ENCODE data around the gene L3MBTL4. TPM values are rescaled to one million over a fixed set of nuclear protein-coding genes. Genes with fewer than 3 reads are reported as not detected.

L3MBTL4 gene
- total RNA-seq, 1 experiment from 2014 or later: not detected

DNA sequence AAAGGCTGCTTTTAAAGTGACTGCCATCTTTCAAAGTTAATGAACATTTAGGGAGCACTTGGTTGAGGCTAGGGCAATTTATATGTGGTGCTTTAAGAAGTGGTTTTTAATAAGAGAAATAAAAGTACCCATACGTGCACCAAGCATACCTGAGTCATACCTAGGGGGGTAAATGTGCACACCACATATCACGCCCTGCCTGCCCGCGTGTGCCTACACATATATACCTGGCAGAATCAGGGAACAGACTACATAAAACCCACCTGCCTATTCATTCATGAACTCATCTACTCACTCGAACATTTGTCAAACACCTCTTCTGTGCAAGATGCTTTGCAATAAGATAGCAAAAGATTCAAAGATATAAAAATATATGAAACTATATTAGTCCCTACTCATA is 450.1 kb downstream of the L3MBTL4 start:
- ATAC-seq (no peak), DNase-seq (ENCODE audit: low read depth, low spot score) (no peak)
- Histone ChIP-seq H4K20me1 (ENCODE audit: insufficient read depth) (no peaks in the 10 kb centered on the region), H2AFZ (ENCODE audit: low read depth, low read length, poor library complexity, severe bottlenecking) (no peak overlapping the region), H3K27ac (ENCODE audit: low read depth, low read length) (no peak overlapping the region), H3K79me2 (ENCODE audit: insufficient read depth, low read length) (no peaks in the 10 kb centered on the region), H3K36me3 (ENCODE audit: control insufficient read depth in 1 of 2, insufficient read depth in 2 of 2, low read length in 2 of 2) (no peaks in the 10 kb centered on the region), H3K9ac (ENCODE audit: low read length) (no peak overlapping the region), H3K4me3 (replicated peaks in 1 of 2; ENCODE audit: low read depth in 1 of 2, low read length in 2 of 2) (no peak overlapping the region), H3K4me2 (ENCODE audit: low read length) (no peak overlapping the region), H3K9me3 (ENCODE audit: control insufficient read depth in 1 of 2, insufficient read depth in 1 of 2, low read depth in 1 of 2, low read length in 2 of 2) (peaks cover 10 to 18% of the 10 kb centered on the region in 2 experiments; a peak in 2 of 4 replicates), H3K27me3 (ENCODE audit: insufficient read depth, low read length) (no peaks in the 10 kb centered on the region), H3K9me2 (ENCODE audit: insufficient read depth) (no peaks in the 10 kb centered on the region), H3K4me1 (ENCODE audit: control insufficient read depth in 1 of 2, insufficient read depth in 2 of 2, low read length in 2 of 2) (no peaks in the 10 kb centered on the region)
- ChIA-PET POLR2A (no interaction called here), RAD21 (ENCODE audit: low non-redundant PET in 1 of 2, low total read pairs in 2 of 2, uncharacterized antibody in 2 of 2, unreplicated experiment in 2 of 2) (no interaction called here), CTCF (no interaction called here)
- TF ChIP-seq JUND (IDR thresholded peaks at IDR 0.05): no peak
- TF ChIP-seq, protein P1, sequence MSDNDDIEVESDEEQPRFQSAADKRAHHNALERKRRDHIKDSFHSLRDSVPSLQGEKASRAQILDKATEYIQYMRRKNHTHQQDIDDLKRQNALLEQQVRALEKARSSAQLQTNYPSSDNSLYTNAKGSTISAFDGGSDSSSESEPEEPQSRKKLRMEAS (IDR thresholded peaks at IDR 0.05): no peak
- no peak for TF ChIP-seq RAD21 (IDR thresholded peaks at IDR 0.05; ENCODE audit: low read depth)
- intact Hi-C loops (cut with micrococcal nuclease): no loop called here
- BruUV-seq (replicated peaks): no TSS peak

DNA sequence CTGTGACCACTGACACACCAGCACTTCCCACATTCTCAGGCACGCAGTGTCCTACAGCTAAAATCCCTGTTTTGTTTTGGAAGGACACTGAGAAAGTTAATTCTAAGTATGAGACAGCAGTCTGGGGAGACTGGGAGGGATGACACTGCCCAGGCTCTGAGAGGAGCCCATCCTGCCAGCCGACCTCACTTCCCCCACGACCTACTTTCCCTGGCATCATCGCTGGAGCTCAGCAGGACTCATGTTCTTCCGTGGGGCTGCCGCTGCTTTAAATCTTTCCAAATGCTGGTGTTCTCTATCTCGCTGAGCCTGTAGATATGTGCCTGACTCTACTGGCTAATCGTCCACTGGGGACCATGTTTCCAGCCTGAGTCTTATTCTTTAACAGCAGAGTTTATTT is 450.6 kb downstream of the L3MBTL4 start:
- H3K9me3 ChIP-seq (ENCODE audit: control insufficient read depth in 1 of 2, insufficient read depth in 1 of 2, low read depth in 1 of 2, low read length in 2 of 2): peaks cover 10 to 20% of the 10 kb centered on the region in 2 experiments; a peak in 2 of 4 replicates
- no peaks in the 10 kb centered on the region for H4K20me1 ChIP-seq (ENCODE audit: insufficient read depth)
- no peak overlapping the region for H3K9ac ChIP-seq (ENCODE audit: low read length)
- H2AFZ ChIP-seq (ENCODE audit: low read depth, low read length, poor library complexity, severe bottlenecking): no peak overlapping the region
- ChIA-PET CTCF (no interaction called here), RAD21 (ENCODE audit: low non-redundant PET in 1 of 2, low total read pairs in 2 of 2, uncharacterized antibody in 2 of 2, unreplicated experiment in 2 of 2) (no interaction called here), POLR2A (no interaction called here)
- H3K27ac ChIP-seq (ENCODE audit: low read depth, low read length): no peak overlapping the region
- no peaks in the 10 kb centered on the region for H3K4me1 ChIP-seq (ENCODE audit: control insufficient read depth in 1 of 2, insufficient read depth in 2 of 2, low read length in 2 of 2)
- no peak overlapping the region for H3K4me2 ChIP-seq (ENCODE audit: low read length)
- TF ChIP-seq ZNF274 (IDR thresholded peaks at IDR 0.05; ENCODE audit: low read depth, low read length) (no peak), ZFX (IDR thresholded peaks at IDR 0.05) (no peak), EGR1 (IDR thresholded peaks at IDR 0.05; ENCODE audit: low read depth) (no peak), SRF (IDR thresholded peaks at IDR 0.05; ENCODE audit: low read depth) (no peak), JUND (IDR thresholded peaks at IDR 0.05) (no peak)
- TF ChIP-seq, protein P1 (IDR thresholded peaks at IDR 0.05): no peak
- ATAC-seq: no peak
- H3K79me2 ChIP-seq (ENCODE audit: insufficient read depth, low read length): no peaks in the 10 kb centered on the region
- BruUV-seq (replicated peaks): no TSS peak
- no peaks in the 10 kb centered on the region for H3K27me3 ChIP-seq (ENCODE audit: insufficient read depth, low read length)
- H3K36me3 ChIP-seq (ENCODE audit: control insufficient read depth in 1 of 2, insufficient read depth in 2 of 2, low read length in 2 of 2): no peaks in the 10 kb centered on the region
- no peak overlapping the region for H3K4me3 ChIP-seq (replicated peaks in 1 of 2; ENCODE audit: low read depth in 1 of 2, low read length in 2 of 2)
- no peak for DNase-seq (ENCODE audit: low read depth, low spot score)
- no peaks in the 10 kb centered on the region for H3K9me2 ChIP-seq (ENCODE audit: insufficient read depth)
- intact Hi-C loops (cut with micrococcal nuclease): no loop called here
